Activated CD4-positive, alpha-beta memory T cell treated with anti-CD3 and anti-CD28 coated beads, Interleukin-2, amount 10 ng/mL, durations not matched to agents 7 days and 5 days (primary cell): ENCODE data around the gene PTGDS. TPM values are rescaled to one million over a fixed set of nuclear protein-coding genes. Genes with fewer than 3 reads are reported as not detected.

Experiments
- CTCF ChIA-PET: fragments of 350-600 bp; sonication (Branson Sonifier 250); formaldehyde crosslinking; loops from one replicate; lab custom pipeline; 2021; ENCODE audit warnings: antibody characterized with exemption, inconsistent platforms; lab: Charles Lee
- POLR2A ChIA-PET: fragments of 350-600 bp; sonication (Branson Sonifier 250); formaldehyde crosslinking; loops from one replicate; lab custom pipeline; 2021; ENCODE audit warnings: antibody characterized with exemption; lab: Charles Lee
- DNase-seq: peaks from one replicate; pipeline ENCODE4 v3.0.0-alpha.2; 2020
- H3K27ac Mint-ChIP-seq: one replicate; pipeline ENCODE4 v1.8.0; 2021; ENCODE audit warnings: mild to moderate bottlenecking, mixed read lengths
- H3K27me3 Mint-ChIP-seq: one replicate; pipeline ENCODE4 v1.8.0; 2021; ENCODE audit warnings: mixed read lengths
- H3K36me3 Mint-ChIP-seq: one replicate; pipeline ENCODE4 v1.8.0; 2021; ENCODE audit warnings: low read depth, mixed read lengths
- H3K4me1 Mint-ChIP-seq: one replicate; pipeline ENCODE4 v1.8.0; 2021; ENCODE audit warnings: mixed read lengths
- H3K4me3 Mint-ChIP-seq: one replicate; pipeline ENCODE4 v1.8.0; 2021; ENCODE audit warnings: mild to moderate bottlenecking, mixed read lengths
- H3K9me3 Mint-ChIP-seq: one replicate; pipeline ENCODE4 v1.8.0; 2021; ENCODE audit warnings: mixed read lengths
- total RNA-seq, 2 experiments: library from RNA; stranded (reverse); gene quantifications; one replicate each; pipeline ENCODE4 v1.2.3, GENCODE V29; 2021

The PTGDS gene
- total RNA-seq, 2 experiments from 2014 or later: 44.2 to 45.4 TPM

- no peak for DNase-seq
- H3K4me3 Mint-ChIP-seq: no peak overlapping the region
- no peaks in the 10 kb centered on the region for H3K27me3 Mint-ChIP-seq
- ChIA-PET CTCF (no interaction called here), POLR2A (interaction anchor here (1.1 to 1.4 kb wide), 2 partner anchors 9 to 13 kb away, joined by 3 read pairs; no protein-coding TSS in a partner anchor)
- no peaks in the 10 kb centered on the region for H3K36me3 Mint-ChIP-seq
- H3K4me1 Mint-ChIP-seq: peaks cover 8% of the 10 kb centered on the region
- no peak overlapping the region for H3K27ac Mint-ChIP-seq
- peaks cover 7% of the 10 kb centered on the region for H3K9me3 Mint-ChIP-seq
Observed at GRCh38 chr9:136955202-136955942, 21.9 kb upstream of the PTGDS start.

DNA sequence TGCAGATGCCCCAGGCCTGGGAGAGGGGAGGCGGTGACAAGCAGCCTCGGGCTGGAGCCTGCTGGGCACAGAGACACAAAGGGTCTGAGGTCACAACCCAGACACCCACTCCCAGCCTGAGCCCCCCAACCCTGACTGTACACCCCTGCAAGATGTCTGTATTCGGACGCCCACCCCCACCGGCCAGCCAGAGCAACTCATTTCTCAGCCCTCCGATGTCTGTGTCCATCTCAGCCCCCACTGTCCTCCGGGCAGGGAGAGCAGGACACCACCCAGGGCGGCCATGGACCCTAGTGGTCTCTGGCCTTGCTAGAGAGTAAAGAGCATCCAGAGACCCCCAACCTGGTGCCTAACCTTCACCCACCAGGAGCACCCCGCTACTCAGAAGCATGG is 21.4 kb upstream of the PTGDS start:
- H3K27ac Mint-ChIP-seq: no peak overlapping the region
- H3K4me3 Mint-ChIP-seq: no peak overlapping the region
- H3K36me3 Mint-ChIP-seq: no peaks in the 10 kb centered on the region
- H3K27me3 Mint-ChIP-seq: no peaks in the 10 kb centered on the region
- no peak for DNase-seq
- ChIA-PET CTCF (no interaction called here), POLR2A (no interaction called here)
- peaks cover 11% of the 10 kb centered on the region for H3K4me1 Mint-ChIP-seq
- peaks cover 7% of the 10 kb centered on the region for H3K9me3 Mint-ChIP-seq

DNA sequence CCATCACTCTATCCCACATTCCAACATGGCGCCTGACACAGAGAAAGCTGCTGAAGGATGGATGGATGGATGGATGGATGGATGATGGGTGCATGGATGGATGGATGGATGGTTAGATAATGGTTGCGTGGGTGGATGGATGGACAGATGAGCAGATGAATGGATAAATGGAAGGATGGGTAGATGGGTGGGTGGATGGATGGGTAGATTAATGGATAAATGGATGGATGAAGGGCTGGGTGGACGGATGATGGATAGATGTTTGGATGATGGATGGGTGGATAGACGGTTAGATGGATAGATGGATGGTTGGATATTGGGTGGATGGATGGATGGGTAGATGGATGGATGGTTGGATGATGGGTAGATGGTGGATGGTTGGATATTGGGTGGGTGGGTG is 20.7 kb upstream of the PTGDS start:
- Mint-ChIP-seq H3K9me3 (peaks cover 7% of the 10 kb centered on the region), H3K4me1 (peaks cover 13% of the 10 kb centered on the region), H3K36me3 (no peaks in the 10 kb centered on the region), H3K27me3 (no peaks in the 10 kb centered on the region), H3K4me3 (no peak overlapping the region), H3K27ac (no peak overlapping the region)
- DNase-seq: no peak
- ChIA-PET CTCF (no interaction called here), POLR2A (no interaction called here)

DNA sequence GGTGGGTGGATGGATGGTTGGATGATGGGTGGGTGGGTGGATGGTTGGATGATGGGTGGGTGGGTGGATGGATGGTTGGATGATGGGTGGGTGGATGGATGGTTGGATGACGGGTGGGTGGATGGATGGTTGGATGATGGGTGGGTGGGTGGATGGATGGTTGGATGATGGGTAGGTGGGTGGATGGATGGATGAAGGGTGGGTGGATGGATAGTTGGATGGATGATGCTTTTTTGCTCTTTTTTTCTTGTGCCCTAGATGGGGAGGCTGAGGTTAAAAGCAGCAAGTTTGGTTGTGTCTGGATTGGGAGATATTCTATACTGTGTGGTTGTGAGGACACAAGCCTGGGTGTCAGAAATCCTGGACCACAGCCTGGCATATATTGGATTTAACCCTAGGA is 19.8 kb upstream of the PTGDS start:
- DNase-seq: no peak
- Mint-ChIP-seq H3K4me3 (no peak overlapping the region), H3K9me3 (peaks cover 7% of the 10 kb centered on the region), H3K4me1 (peaks cover 18% of the 10 kb centered on the region), H3K27ac (no peak overlapping the region), H3K27me3 (no peaks in the 10 kb centered on the region), H3K36me3 (no peaks in the 10 kb centered on the region)
- POLR2A ChIA-PET: no interaction called here
- CTCF ChIA-PET: no interaction called here

- ChIA-PET POLR2A (no interaction called here), CTCF (interaction anchor here (1.1 kb wide), 1 partner anchor 72 kb away, joined by 3 read pairs; no protein-coding TSS in a partner anchor)
- Mint-ChIP-seq H3K4me1 (peaks cover 23% of the 10 kb centered on the region), H3K4me3 (no peak overlapping the region), H3K27ac (no peak overlapping the region), H3K36me3 (no peaks in the 10 kb centered on the region), H3K27me3 (no peaks in the 10 kb centered on the region), H3K9me3 (peaks cover 7% of the 10 kb centered on the region)
- no peak for DNase-seq
Observed at GRCh38 chr9:136957901-136958300, 19.4 kb upstream of the PTGDS start.

DNA sequence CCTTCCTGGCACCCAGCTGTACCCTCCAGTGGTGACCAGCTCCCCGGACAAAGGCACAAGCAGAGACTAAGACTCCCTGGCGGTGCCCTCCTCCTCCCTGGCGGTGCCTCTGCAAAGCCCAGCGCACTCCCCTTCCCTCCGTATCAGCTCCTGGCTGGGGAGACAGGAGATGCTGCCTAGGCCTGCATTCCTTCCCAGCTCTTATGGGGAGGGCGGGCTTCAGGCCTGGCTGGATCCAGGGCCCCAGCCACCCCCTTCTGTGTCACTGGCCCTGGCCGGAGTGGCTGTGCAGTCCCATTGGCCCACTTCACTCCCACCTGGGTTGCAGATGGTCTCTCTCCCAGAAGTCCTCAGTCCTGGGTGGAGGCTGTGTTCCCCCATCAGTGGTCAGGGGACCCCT is 18.8 kb upstream of the PTGDS start:
- H3K27ac Mint-ChIP-seq: no peak overlapping the region

DNA sequence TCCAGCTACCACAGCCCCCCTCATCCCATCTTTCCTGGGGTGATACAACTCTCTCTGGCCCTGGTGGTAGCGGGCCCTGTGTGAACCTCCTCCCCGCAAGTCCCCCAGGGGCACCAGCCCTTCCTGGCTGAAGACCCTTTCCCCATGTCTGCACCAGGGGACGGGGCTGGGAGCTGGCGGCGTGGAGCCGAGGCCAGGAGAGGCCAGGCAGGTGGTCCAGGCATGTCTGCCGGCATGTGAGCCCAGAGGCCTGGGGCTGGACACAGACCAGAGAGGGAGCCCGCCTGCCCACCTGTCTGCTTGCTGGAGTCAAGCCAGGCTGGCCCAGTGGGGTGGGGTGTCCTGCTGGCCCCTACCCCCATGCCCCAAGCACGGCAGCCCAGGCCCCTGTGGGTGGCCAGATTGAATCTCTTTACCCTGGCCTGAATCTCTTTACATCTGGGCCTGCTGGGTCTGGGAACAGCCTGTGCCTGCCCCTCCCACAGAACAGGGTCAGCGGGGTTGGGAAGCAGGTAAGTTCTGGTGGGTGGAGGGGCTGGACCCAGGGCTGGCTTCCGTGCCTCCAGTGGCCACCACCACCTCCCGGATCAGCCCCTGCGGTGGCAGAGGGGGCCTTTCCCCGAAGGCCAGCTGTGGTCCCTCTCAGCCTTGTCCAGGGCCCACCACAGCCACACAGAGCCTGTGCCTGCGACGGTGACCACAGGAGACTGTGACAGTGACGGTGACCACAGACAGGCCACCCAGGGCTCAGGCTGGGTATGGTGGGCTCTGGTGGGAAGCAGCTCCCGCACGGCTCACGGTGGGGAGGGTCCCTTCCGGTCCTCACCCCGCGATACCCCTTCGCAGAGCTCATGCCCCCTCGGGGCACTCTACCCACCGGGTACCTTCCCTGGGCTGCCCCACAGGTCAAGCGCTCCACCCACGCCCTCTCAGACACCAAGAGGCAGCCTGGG is 18.1 kb upstream of the PTGDS start:
- CTCF ChIA-PET: interaction anchor here (0.8 to 1.3 kb wide), 5 partner anchors 11 to 76 kb away, joined by 3 to 8 read pairs (median 3); no protein-coding TSS in a partner anchor
- Mint-ChIP-seq H3K4me3 (no peak overlapping the region), H3K27me3 (no peaks in the 10 kb centered on the region), H3K9me3 (peaks cover 7% of the 10 kb centered on the region), H3K36me3 (no peaks in the 10 kb centered on the region), H3K27ac (peak overlapping the region; percentile 91), H3K4me1 (peaks cover 30% of the 10 kb centered on the region)
- no peak for DNase-seq
- POLR2A ChIA-PET: interaction anchor here (0.6 to 7.9 kb wide), 8 partner anchors 8 to 282 kb away, joined by 3 to 70 read pairs (median 3); partner anchors contain the start of genes PTGDS and TUBB4B

More for the DNA sequence above, 18.8 kb upstream of the PTGDS start:
- CTCF ChIA-PET: interaction anchor here (1.1 kb wide), 1 partner anchor 71 kb away, joined by 3 read pairs; no protein-coding TSS in a partner anchor
- no peak for DNase-seq
- Mint-ChIP-seq H3K4me1 (peaks cover 28% of the 10 kb centered on the region), H3K9me3 (peaks cover 7% of the 10 kb centered on the region), H3K4me3 (no peak overlapping the region), H3K27me3 (no peaks in the 10 kb centered on the region), H3K36me3 (no peaks in the 10 kb centered on the region)
- POLR2A ChIA-PET: interaction anchor here (3.6 kb wide), 1 partner anchor 11 kb away, joined by 19 read pairs; no protein-coding TSS in a partner anchor

- H3K27me3 Mint-ChIP-seq: no peaks in the 10 kb centered on the region
- CTCF ChIA-PET: interaction anchor here (1.0 to 1.3 kb wide), 4 partner anchors 12 to 16 kb away, joined by 3 to 8 read pairs (median 6); no protein-coding TSS in a partner anchor
- peak overlapping the region; percentile 91 for H3K27ac Mint-ChIP-seq
- no peaks in the 10 kb centered on the region for H3K36me3 Mint-ChIP-seq
- peaks cover 7% of the 10 kb centered on the region for H3K9me3 Mint-ChIP-seq
- H3K4me3 Mint-ChIP-seq: peak overlapping the region; percentile 30
- POLR2A ChIA-PET: interaction anchor here (0.6 to 7.9 kb wide), 7 partner anchors 9 to 280 kb away, joined by 3 to 70 read pairs (median 3); partner anchors contain the start of genes PAXX, PTGDS and TUBB4B
- DNase-seq: peak; percentile 58
- peaks cover 38% of the 10 kb centered on the region for H3K4me1 Mint-ChIP-seq
Observed at GRCh38 chr9:136960212-136960937, 16.9 kb upstream of the PTGDS start.

DNA sequence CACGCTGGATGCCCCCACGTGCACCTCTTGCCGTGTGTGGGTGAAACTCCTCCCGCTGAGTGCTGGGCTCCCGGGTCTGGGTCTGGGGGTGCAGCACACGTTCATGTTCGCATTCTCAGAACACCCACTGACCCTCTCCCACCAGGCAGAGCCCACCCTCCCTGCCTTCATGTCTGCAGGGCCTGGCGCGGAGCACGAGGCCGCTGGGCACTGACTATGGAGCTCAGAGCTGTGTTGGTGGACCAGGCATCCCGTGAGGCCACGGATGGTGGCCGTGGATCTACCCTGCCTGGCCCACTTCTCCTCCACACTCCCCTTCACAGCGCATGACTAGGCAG is 16.4 kb upstream of the PTGDS start:
- H3K4me1 Mint-ChIP-seq: peaks cover 43% of the 10 kb centered on the region
- peaks cover 2% of the 10 kb centered on the region for H3K27me3 Mint-ChIP-seq
- H3K27ac Mint-ChIP-seq: no peak overlapping the region
- H3K36me3 Mint-ChIP-seq: no peaks in the 10 kb centered on the region
- no peak for DNase-seq
- H3K4me3 Mint-ChIP-seq: no peak overlapping the region
- POLR2A ChIA-PET: interaction anchor here (1.0 to 7.9 kb wide), 5 partner anchors 9 to 75 kb away, joined by 3 to 70 read pairs (median 7); partner anchors contain the start of genes PAXX and PTGDS
- H3K9me3 Mint-ChIP-seq: peaks cover 7% of the 10 kb centered on the region
- CTCF ChIA-PET: interaction anchor here (1.1 to 2.4 kb wide), 2 partner anchors 13 to 15 kb away, joined by 3 to 7 read pairs; no protein-coding TSS in a partner anchor

DNA sequence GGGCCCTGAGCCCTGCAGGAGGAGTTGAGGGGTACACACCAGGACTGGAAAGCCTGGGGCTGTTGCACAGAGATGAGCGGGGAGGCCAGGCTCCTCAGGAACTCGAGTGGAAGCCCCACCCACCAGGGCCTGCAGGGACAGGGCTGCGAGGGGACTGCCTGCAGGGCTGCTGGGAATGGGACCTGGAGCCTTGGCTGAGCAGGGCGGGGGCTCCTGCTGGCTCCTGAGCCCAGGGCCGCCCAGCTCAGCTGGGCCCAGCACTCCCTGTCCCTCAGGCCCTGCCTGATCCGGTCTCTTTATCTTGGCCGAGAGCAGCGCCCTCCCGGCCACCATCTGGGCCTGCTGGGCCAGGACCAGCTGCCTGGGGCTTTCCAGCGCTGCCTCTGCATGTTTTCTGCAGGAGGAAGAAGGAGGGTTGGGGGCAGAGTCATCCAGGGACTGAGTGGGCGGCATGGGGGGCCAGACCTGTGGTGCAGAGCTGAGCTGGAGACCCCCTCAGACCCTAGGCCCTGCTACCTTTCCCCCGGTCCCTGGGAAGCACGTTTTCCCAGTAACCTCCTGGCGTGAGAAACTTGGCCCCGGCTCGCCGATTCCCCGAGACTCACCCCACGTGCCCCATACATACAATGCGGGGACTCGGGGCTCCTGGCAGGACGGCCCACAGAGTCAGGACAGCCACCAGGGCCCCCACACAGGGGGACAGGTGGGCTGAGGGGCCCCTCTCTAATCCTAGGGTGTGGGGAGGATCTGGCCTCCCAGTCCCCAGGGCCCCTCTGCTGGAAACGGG is 15.8 kb upstream of the PTGDS start:
- ChIA-PET POLR2A (interaction anchor here (1.0 to 7.9 kb wide), 5 partner anchors 10 to 74 kb away, joined by 3 to 70 read pairs (median 7); partner anchors contain the start of gene PTGDS), CTCF (interaction anchor here (1.3 to 2.4 kb wide), 2 partner anchors 10 to 14 kb away, joined by 3 to 7 read pairs; no protein-coding TSS in a partner anchor)
- no peak overlapping the region for H3K4me3 Mint-ChIP-seq
- no peak for DNase-seq
- H3K27ac Mint-ChIP-seq: no peak overlapping the region
- peaks cover 49% of the 10 kb centered on the region for H3K4me1 Mint-ChIP-seq
- H3K36me3 Mint-ChIP-seq: no peaks in the 10 kb centered on the region
- peaks cover 2% of the 10 kb centered on the region for H3K27me3 Mint-ChIP-seq
- H3K9me3 Mint-ChIP-seq: peaks cover 3% of the 10 kb centered on the region

- POLR2A ChIA-PET: interaction anchor here (1.0 to 7.9 kb wide), 3 partner anchors 11 to 17 kb away, joined by 3 to 70 read pairs (median 3); partner anchors contain the start of gene PTGDS
- Mint-ChIP-seq H3K4me3 (no peak overlapping the region), H3K4me1 (peaks cover 50% of the 10 kb centered on the region), H3K9me3 (no peaks in the 10 kb centered on the region), H3K27ac (no peak overlapping the region), H3K36me3 (no peaks in the 10 kb centered on the region), H3K27me3 (peaks cover 2% of the 10 kb centered on the region)
- no peak for DNase-seq
- CTCF ChIA-PET: interaction anchor here (1.3 to 2.4 kb wide), 2 partner anchors 11 to 14 kb away, joined by 3 to 7 read pairs; no protein-coding TSS in a partner anchor
Observed at GRCh38 chr9:136962163-136962562, 15.1 kb upstream of the PTGDS start.
